ENCODE results near the gene DHX35. TPM values are rescaled to one million over a fixed set of nuclear protein-coding genes. Genes with fewer than 3 reads are reported as not detected.

Gene DHX35
- total and polyA plus RNA-seq, 2 of the 8 experiments (the other 6 are each of a cell fraction or from before 2014, with no cell fraction given) = 21.9 to 27.7 TPM

- H3K9me3 ChIP-seq (ENCODE audit: insufficient read depth in 2 of 2, low read depth in 1 of 2, low read length in 1 of 2) = no peaks in the 10 kb centered on the region; a peak in 1 of 4 replicates
- H3K56ac ChIP-seq (replicated peaks; ENCODE audit: insufficient read length, low read depth, low read length) = no peak overlapping the region
- no peak overlapping the region for H2AFZ ChIP-seq (ENCODE audit: low read length)
- FAIRE-seq (no peak), DNase-seq (ENCODE audit: low read depth in 1 of 2, low spot score in 2 of 2) (no peak)
- no peak overlapping the region for H3K4me3 ChIP-seq (ENCODE audit: extremely low read depth in 1 of 4, insufficient read depth in 2 of 4, low read depth in 3 of 4, low read length in 4 of 4)
- CTCF ChIA-PET (ENCODE audit: partially characterized antibody) = no interaction called here
- no peak overlapping the region for H4K91ac ChIP-seq (replicated peaks; ENCODE audit: insufficient read length, low read length)
- H2BK15ac ChIP-seq (ENCODE audit: low read length) = no peak overlapping the region
- no peak overlapping the region for H4K8ac ChIP-seq (ENCODE audit: extremely low read depth, insufficient read depth, low read length)
- H3K9ac ChIP-seq (replicated peaks in 1 of 4; ENCODE audit: extremely low read depth in 1 of 4, low read depth in 3 of 4, low read length in 3 of 4) = no peak overlapping the region
- no peak overlapping the region for H2BK12ac ChIP-seq (ENCODE audit: low read depth, low read length)
- H2BK20ac ChIP-seq (ENCODE audit: low read length) = no peak overlapping the region
- no peak overlapping the region for H3K27ac ChIP-seq (ENCODE audit: low read depth, low read length)
- H3K14ac ChIP-seq (ENCODE audit: insufficient read length) = no peak overlapping the region
- H3K36me3 ChIP-seq (ENCODE audit: control insufficient read depth in 2 of 4, insufficient read depth in 4 of 4, low read length in 3 of 4) = peaks cover 13 to 77% (median 54%) of the 10 kb centered on the region in 4 experiments
- no peaks in the 10 kb centered on the region for H3K4me1 ChIP-seq (replicated peaks in 1 of 4; ENCODE audit: control insufficient read depth in 3 of 4, insufficient read depth in 4 of 4, low read length in 3 of 4)
- H3K23ac ChIP-seq (ENCODE audit: insufficient read length) = no peak overlapping the region
- H3K79me2 ChIP-seq (ENCODE audit: control insufficient read depth in 1 of 2, insufficient read depth in 2 of 2, low read length in 2 of 2) = no peaks in the 10 kb centered on the region
- no peak overlapping the region for H3K4ac ChIP-seq (replicated peaks; ENCODE audit: insufficient read length, low read depth, low read length)
- no peak overlapping the region for H2AK5ac ChIP-seq (ENCODE audit: low read depth, low read length)
- POLR2A ChIA-PET (ENCODE audit: partially characterized antibody) = interaction anchor here (1.1 kb wide), 1 partner anchor 11 kb away, joined by 3 read pairs; no protein-coding TSS in a partner anchor
- H3K79me1 ChIP-seq (ENCODE audit: low read depth, low read length) = no peaks in the 10 kb centered on the region
- H3K18ac ChIP-seq (ENCODE audit: extremely low read depth, low read length) = no peak overlapping the region
- peaks cover 3 to 5% of the 10 kb centered on the region in 2 experiments for H4K20me1 ChIP-seq (replicated peaks in 1 of 2; ENCODE audit: control insufficient read depth in 1 of 2, insufficient read depth in 2 of 2, low read length in 2 of 2)
- no peaks in the 10 kb centered on the region for H3K27me3 ChIP-seq (replicated peaks in 1 of 4; ENCODE audit: control insufficient read depth in 3 of 4, extremely low read depth in 1 of 4, insufficient read depth in 3 of 4, low read length in 3 of 4)
- H4K5ac ChIP-seq (ENCODE audit: insufficient read length, low read depth, low read length) = no peak overlapping the region
- no peaks in the 10 kb centered on the region for H3K23me2 ChIP-seq (ENCODE audit: low read depth, low read length)
- no peak overlapping the region for H2BK5ac ChIP-seq (ENCODE audit: low read depth, low read length)
- 84% methylated on average over 1 of the region's 1 CpG; no CpG with 5 or more reads in 1 of the 2 experiments for WGBS, 2 experiments (ENCODE audit: extremely low coverage in 1 of 2, insufficient coverage in 1 of 2, insufficient read length in 1 of 2, insufficient replicate concordance in 2 of 2, low coverage in 1 of 2, low lambda C conversion rate in 2 of 2, missing lambda C conversion rate in 1 of 2)
- H2BK120ac ChIP-seq (replicated peaks; ENCODE audit: low read depth, low read length) = no peak overlapping the region
- H3K4me2 ChIP-seq (ENCODE audit: insufficient read depth in 1 of 2, low read depth in 2 of 2, low read length in 2 of 2) = no peak overlapping the region
- TF ChIP-seq CBX5 (IDR thresholded peaks at IDR 0.05; ENCODE audit: low read depth, low read length) (no peak), JUN (IDR thresholded peaks at IDR 0.05; ENCODE audit: low read depth, low read length) (no peak), SIX5 (IDR thresholded peaks at IDR 0.05; ENCODE audit: low read depth, low read length) (no peak), KDM1A (IDR thresholded peaks at IDR 0.05; ENCODE audit: borderline replicate concordance, low read length) (no peak), SP4 (IDR thresholded peaks at IDR 0.05; ENCODE audit: low read length) (no peak), GABPA (IDR thresholded peaks at IDR 0.05; ENCODE audit: borderline replicate concordance, insufficient read depth, low read length) (no peak), ZNF274 (IDR thresholded peaks at IDR 0.05; ENCODE audit: borderline replicate concordance, extremely low read depth, low read length) (no peak), RNF2 (IDR thresholded peaks at IDR 0.05; ENCODE audit: borderline replicate concordance, low read depth, low read length, missing control alignments, poor library complexity, severe bottlenecking) (no peak), NANOG (IDR thresholded peaks at IDR 0.05; ENCODE audit: insufficient read depth, low read depth, low read length, poor library complexity, severe bottlenecking) (no peak), MAFK (IDR thresholded peaks at IDR 0.05; ENCODE audit: low read depth, low read length) (no peak), USF2 (IDR thresholded peaks at IDR 0.05; ENCODE audit: low read length) (no peak), E2F6 (IDR thresholded peaks at IDR 0.05) (no peak), ASH2L (IDR thresholded peaks at IDR 0.05; ENCODE audit: low read length) (no peak)
These were observed 42.4 kb downstream of the DHX35 start for GRCh38 chr20:39004508-39004907.
